IgD-negative memory B cell (primary cell): ENCODE data around the gene PXMP4. TPM values are rescaled to one million over a fixed set of nuclear protein-coding genes. Genes with fewer than 3 reads are reported as not detected.

Experiments
- H3K27ac Mint-ChIP-seq, 3 donors: one replicate each; pipeline ENCODE4 v1.8.0; 2020 to 2022; ENCODE audit warnings: mild to moderate bottlenecking in 3 of 3, mixed read lengths in 3 of 3, moderate library complexity in 1 of 3
- H3K27me3 Mint-ChIP-seq: one replicate; pipeline ENCODE4 v1.8.0; 2021; ENCODE audit warnings: mixed read lengths
- H3K36me3 Mint-ChIP-seq: one replicate; pipeline ENCODE4 v1.8.0; 2020; ENCODE audit warnings: mild to moderate bottlenecking, mixed read lengths
- H3K4me1 Mint-ChIP-seq, 3 donors: one replicate each; pipeline ENCODE4 v1.8.0; 2020 to 2022; ENCODE audit warnings: mixed read lengths in 3 of 3, mild to moderate bottlenecking in 1 of 3
- H3K4me3 Mint-ChIP-seq, 4 donors: one replicate each; pipeline ENCODE4 v1.8.0; 2020 to 2022; ENCODE audit warnings: mild to moderate bottlenecking in 4 of 4, mixed read lengths in 4 of 4, moderate library complexity in 3 of 4
- H3K9me3 Mint-ChIP-seq, 3 donors: one replicate each; pipeline ENCODE4 v1.8.0; 2020 to 2021; ENCODE audit warnings: mixed read lengths in 3 of 3, mild to moderate bottlenecking in 1 of 3
- polyA plus RNA-seq: library from polyadenylated mRNA; unstranded; fragments of 300-500 nt; fragmentation: Illumina TruSeq; gene quantifications from one replicate; pipeline ENCODE4 v1.2.3, GENCODE V29; 2021

Gene PXMP4
- polyA plus RNA-seq, 1 donor from 2014 or later = 16.2 TPM

- Mint-ChIP-seq H3K4me3 (no peak overlapping the region), H3K36me3 (no peaks in the 10 kb centered on the region), H3K27ac (no peak overlapping the region), H3K27me3 (no peaks in the 10 kb centered on the region), H3K4me1 (peaks cover 0 to 3% (median 2%) of the 10 kb centered on the region in 3 donors), H3K9me3 (no peaks in the 10 kb centered on the region)
Measured at GRCh38 chr20:33725607-33726264, 5.6 kb upstream of the PXMP4 start.

GRCh38 chr20:33724439-33725094, 4.5 kb upstream of the PXMP4 start:
- Mint-ChIP-seq H3K4me3 (no peak overlapping the region), H3K27ac (no peak overlapping the region), H3K36me3 (no peaks in the 10 kb centered on the region), H3K9me3 (peaks cover 0 to 2% (median 1%) of the 10 kb centered on the region in 3 donors), H3K27me3 (no peaks in the 10 kb centered on the region), H3K4me1 (peaks cover 5 to 6% (median 6%) of the 10 kb centered on the region in 3 donors)

GRCh38 chr20:33721391-33722140, 1.5 kb upstream of the PXMP4 start:
- H3K4me3 Mint-ChIP-seq = peak overlapping the region in 2 of 4 donors; percentile 53 to 74
- H3K27ac Mint-ChIP-seq = peak overlapping the region in 1 of 3 donors; percentile 99
- peaks cover 0 to 2% (median 1%) of the 10 kb centered on the region in 3 donors for H3K9me3 Mint-ChIP-seq
- peaks cover 1% of the 10 kb centered on the region for H3K36me3 Mint-ChIP-seq
- H3K4me1 Mint-ChIP-seq = peaks cover 8 to 11% (median 9%) of the 10 kb centered on the region in 3 donors
- no peaks in the 10 kb centered on the region for H3K27me3 Mint-ChIP-seq

GRCh38 chr20:33719277-33719988, 677 bp downstream of the PXMP4 start:
- H3K36me3 Mint-ChIP-seq = peaks cover 5% of the 10 kb centered on the region
- peaks cover 0 to 2% (median 1%) of the 10 kb centered on the region in 3 donors for H3K9me3 Mint-ChIP-seq
- H3K27me3 Mint-ChIP-seq = no peaks in the 10 kb centered on the region
- H3K27ac Mint-ChIP-seq = peak overlapping the region in 2 of 3 donors; percentile 85 to 99
- peaks cover 8 to 11% (median 9%) of the 10 kb centered on the region in 3 donors for H3K4me1 Mint-ChIP-seq
- H3K4me3 Mint-ChIP-seq = peak overlapping the region; percentile 70 to 99 (median 96)

- Mint-ChIP-seq H3K9me3 (peaks cover 0 to 2% (median 1%) of the 10 kb centered on the region in 3 donors), H3K27me3 (no peaks in the 10 kb centered on the region), H3K27ac (no peak overlapping the region), H3K36me3 (peaks cover 5% of the 10 kb centered on the region), H3K4me3 (no peak overlapping the region), H3K4me1 (peaks cover 8 to 11% (median 9%) of the 10 kb centered on the region in 3 donors)
Measured at GRCh38 chr20:33716498-33716897, 3.6 kb downstream of the PXMP4 start.

- peak overlapping the region in 1 of 4 donors; percentile 6 for H3K4me3 Mint-ChIP-seq
- no peaks in the 10 kb centered on the region for H3K27me3 Mint-ChIP-seq
- peaks cover 2 to 8% (median 4%) of the 10 kb centered on the region in 3 donors for H3K4me1 Mint-ChIP-seq
- H3K36me3 Mint-ChIP-seq = peaks cover 9% of the 10 kb centered on the region
- H3K27ac Mint-ChIP-seq = no peak overlapping the region
- H3K9me3 Mint-ChIP-seq = no peaks in the 10 kb centered on the region
Measured at GRCh38 chr20:33713865-33714367, 6.2 kb downstream of the PXMP4 start.

- Mint-ChIP-seq H3K9me3 (no peaks in the 10 kb centered on the region), H3K4me3 (no peak overlapping the region), H3K36me3 (peaks cover 11% of the 10 kb centered on the region), H3K27ac (no peak overlapping the region), H3K4me1 (peaks cover 0 to 4% (median 4%) of the 10 kb centered on the region in 3 donors), H3K27me3 (no peaks in the 10 kb centered on the region)
Measured at GRCh38 chr20:33711446-33711738, 8.7 kb downstream of the PXMP4 start.

- H3K9me3 Mint-ChIP-seq = no peaks in the 10 kb centered on the region
- peaks cover 7% of the 10 kb centered on the region for H3K36me3 Mint-ChIP-seq
- H3K4me1 Mint-ChIP-seq = peaks cover 0 to 4% (median 4%) of the 10 kb centered on the region in 3 donors
- no peak overlapping the region for H3K4me3 Mint-ChIP-seq
- peak overlapping the region in 1 of 3 donors; percentile 71 for H3K27ac Mint-ChIP-seq
- no peaks in the 10 kb centered on the region for H3K27me3 Mint-ChIP-seq
Measured at GRCh38 chr20:33710681-33711445, 9.2 kb downstream of the PXMP4 start.

GRCh38 chr20:33709905-33710541, 10.1 kb downstream of the PXMP4 start:
- Mint-ChIP-seq H3K9me3 (no peaks in the 10 kb centered on the region), H3K36me3 (peaks cover 7% of the 10 kb centered on the region), H3K27me3 (no peaks in the 10 kb centered on the region), H3K4me1 (peaks cover 0 to 4% (median 4%) of the 10 kb centered on the region in 3 donors), H3K4me3 (no peak overlapping the region), H3K27ac (peak overlapping the region in 1 of 3 donors; percentile 76)

- no peaks in the 10 kb centered on the region for H3K9me3 Mint-ChIP-seq
- no peak overlapping the region for H3K27ac Mint-ChIP-seq
- H3K36me3 Mint-ChIP-seq = peaks cover 7% of the 10 kb centered on the region
- no peak overlapping the region for H3K4me3 Mint-ChIP-seq
- H3K4me1 Mint-ChIP-seq = peaks cover 0 to 4% (median 4%) of the 10 kb centered on the region in 3 donors
- no peaks in the 10 kb centered on the region for H3K27me3 Mint-ChIP-seq
Measured at GRCh38 chr20:33709398-33709797, 10.7 kb downstream of the PXMP4 start.

GRCh38 chr20:33707668-33708067, 12.4 kb downstream of the PXMP4 start:
- Mint-ChIP-seq H3K36me3 (peaks cover 9% of the 10 kb centered on the region), H3K27me3 (no peaks in the 10 kb centered on the region), H3K4me1 (peaks cover 0 to 4% (median 4%) of the 10 kb centered on the region in 3 donors), H3K9me3 (no peaks in the 10 kb centered on the region), H3K4me3 (no peak overlapping the region), H3K27ac (no peak overlapping the region)

GRCh38 chr20:33704197-33704924, 15.7 kb downstream of the PXMP4 start:
- Mint-ChIP-seq H3K27ac (no peak overlapping the region), H3K4me3 (no peak overlapping the region), H3K4me1 (no peaks in the 10 kb centered on the region), H3K9me3 (no peaks in the 10 kb centered on the region), H3K27me3 (no peaks in the 10 kb centered on the region), H3K36me3 (peaks cover 5% of the 10 kb centered on the region)

- Mint-ChIP-seq H3K36me3 (peaks cover 5% of the 10 kb centered on the region), H3K4me3 (no peak overlapping the region), H3K9me3 (no peaks in the 10 kb centered on the region), H3K27me3 (no peaks in the 10 kb centered on the region), H3K27ac (no peak overlapping the region), H3K4me1 (no peaks in the 10 kb centered on the region)
Measured at GRCh38 chr20:33703498-33704137, 16.5 kb downstream of the PXMP4 start.
